Measurements from ENCODE around the gene ASTL.

- TF ChIP-seq CTCF (IDR thresholded peaks at IDR 0.05) (no peak), EZH2phosphoT487 (IDR thresholded peaks at IDR 0.05) (peak; percentile 55)
These were observed 6.3 kb upstream of the ASTL start for GRCh38 chr2:96144481-96145035.

Measured in neural progenitor cell (in vitro differentiated cells).